ENCODE measurements around the gene C15orf61. TPM values are rescaled to one million over a fixed set of nuclear protein-coding genes. Genes with fewer than 3 reads are reported as not detected.

C15orf61 gene
- total and polyA plus RNA-seq, 8 donors: 1.7 to 5.2 (median 2.8) TPM

- no peaks in the 10 kb centered on the region for H3K27me3 ChIP-seq
- no peaks in the 10 kb centered on the region for H3K36me3 ChIP-seq
- no peaks in the 10 kb centered on the region for H3K9me3 ChIP-seq
- no peak for ATAC-seq
- no peak overlapping the region for H3K27ac ChIP-seq
- no peaks in the 10 kb centered on the region for H3K4me1 ChIP-seq
- 90 to 92% methylated on average over 5 of the region's 5 CpGs for WGBS, 2 donors
- intact Hi-C loops (cut with DNase I): no loop called here
- no peak for TF ChIP-seq CTCF (IDR thresholded peaks at IDR 0.05)
- no peak for FAIRE-seq
- no peak for DNase-seq
- no peak overlapping the region for H3K4me3 ChIP-seq
Measured at GRCh38 chr15:67563092-67563491, 42.2 kb downstream of the C15orf61 start.

- DNase-seq (no peak), FAIRE-seq (no peak), ATAC-seq (no peak)
- H3K36me3 ChIP-seq: no peaks in the 10 kb centered on the region
- H3K27ac ChIP-seq: no peak overlapping the region
- WGBS, 2 donors: 79 to 83% methylated on average over 2 of the region's 2 CpGs
- intact Hi-C loops (cut with DNase I): no loop called here
- TF ChIP-seq CTCF (IDR thresholded peaks at IDR 0.05): no peak
- H3K4me1 ChIP-seq: no peaks in the 10 kb centered on the region
- H3K27me3 ChIP-seq: no peaks in the 10 kb centered on the region
- H3K9me3 ChIP-seq: no peaks in the 10 kb centered on the region
- H3K4me3 ChIP-seq: no peak overlapping the region
Measured at GRCh38 chr15:67564021-67564967, 43.4 kb downstream of the C15orf61 start.

GRCh38 chr15:67564968-67565345, 44.0 kb downstream of the C15orf61 start:
- no peak overlapping the region for H3K27ac ChIP-seq
- no peaks in the 10 kb centered on the region for H3K9me3 ChIP-seq
- intact Hi-C loops (cut with DNase I): no loop called here
- H3K4me3 ChIP-seq: no peak overlapping the region
- DNase-seq (no peak), ATAC-seq (no peak), FAIRE-seq (no peak)
- H3K4me1 ChIP-seq: no peaks in the 10 kb centered on the region
- no peaks in the 10 kb centered on the region for H3K36me3 ChIP-seq
- 93 to 96% methylated on average over 3 of the region's 3 CpGs for WGBS, 2 donors
- TF ChIP-seq CTCF (IDR thresholded peaks at IDR 0.05): no peak
- H3K27me3 ChIP-seq: no peaks in the 10 kb centered on the region

- Histone ChIP-seq H3K27me3 (no peaks in the 10 kb centered on the region), H3K36me3 (no peaks in the 10 kb centered on the region), H3K4me3 (no peak overlapping the region), H3K4me1 (no peaks in the 10 kb centered on the region), H3K27ac (no peak overlapping the region), H3K9me3 (no peaks in the 10 kb centered on the region)
- ATAC-seq (no peak), DNase-seq (no peak), FAIRE-seq (no peak)
- intact Hi-C loops (cut with DNase I): no loop called here
- no peak for TF ChIP-seq CTCF (IDR thresholded peaks at IDR 0.05)
- 90 to 92% methylated on average over 3 of the region's 3 CpGs for WGBS, 2 donors
Measured at GRCh38 chr15:67569668-67570067, 48.7 kb downstream of the C15orf61 start.

Measured in pancreas (tissue), 10 donors.